ENCODE measurements around the gene CER1.
"Not testable (repeated sequence)": the region's sequence is repeated elsewhere in the genome, so short reads cannot be mapped to it uniquely, and the experiment has no call there.

The CER1 gene

GRCh38 chr9:14687042-14687719 lies 35.4 kb downstream of the CER1 start:
- no peak overlapping the region for H3K4me3 ChIP-seq (ENCODE audit: insufficient read depth, low read length, poor library complexity, severe bottlenecking)
- no peaks in the 10 kb centered on the region for H4K20me1 ChIP-seq (ENCODE audit: low read depth, low read length)
- H2AFZ ChIP-seq (ENCODE audit: low read depth, low read length, severe bottlenecking), result no peak overlapping the region
- no peak overlapping the region for H3K27ac ChIP-seq (ENCODE audit: low read depth, low read length)
- no peaks in the 10 kb centered on the region for H3F3A ChIP-seq (ENCODE audit: insufficient read depth)
- H3K79me2 ChIP-seq (ENCODE audit: insufficient read depth, low read length), result no peaks in the 10 kb centered on the region
- no peaks in the 10 kb centered on the region for H3K9me2 ChIP-seq (replicated peaks; ENCODE audit: insufficient read depth, low read length)
- H3K9me3 ChIP-seq (ENCODE audit: insufficient read depth, low read length), result no peaks in the 10 kb centered on the region
- H3K36me3 ChIP-seq (ENCODE audit: low read length), result no peaks in the 10 kb centered on the region
- H3K4me2 ChIP-seq (ENCODE audit: low read depth, low read length, poor library complexity, severe bottlenecking), result no peak overlapping the region
- TF ChIP-seq CTCF (IDR thresholded peaks at IDR 0.05; ENCODE audit: insufficient read depth, low read length, poor library complexity, severe bottlenecking) (no peak), EZH2phosphoT487 (conservative IDR thresholded peaks at IDR 0.05; ENCODE audit: low read length) (no peak)
- no peak overlapping the region for H3K9ac ChIP-seq (ENCODE audit: low read length)
- H3K27me3 ChIP-seq (ENCODE audit: low read length), result no peaks in the 10 kb centered on the region

DNA sequence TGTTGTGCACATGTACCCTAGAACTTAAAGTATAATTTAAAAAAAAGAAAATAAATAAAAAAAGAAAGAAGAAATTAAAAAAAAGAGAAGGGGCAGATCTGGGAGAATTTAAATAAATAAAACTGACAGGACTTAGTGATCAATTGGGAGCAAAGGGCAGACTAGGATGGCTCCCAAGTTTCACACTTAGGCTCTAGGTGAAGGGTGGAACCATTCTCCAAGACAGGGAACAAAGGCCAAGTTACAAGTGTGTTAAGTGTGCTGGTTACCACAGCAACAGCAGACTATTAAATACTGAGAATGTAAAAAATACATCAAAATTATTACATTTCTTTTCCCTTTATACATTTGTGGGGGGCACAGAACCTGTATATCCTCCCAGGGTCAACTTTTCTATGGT lies 36.4 kb downstream of the CER1 start:
- Histone ChIP-seq H3K4me3 (ENCODE audit: insufficient read depth, low read length, poor library complexity, severe bottlenecking) (no peak overlapping the region), H3K9ac (ENCODE audit: low read length) (no peak overlapping the region), H3K4me2 (ENCODE audit: low read depth, low read length, poor library complexity, severe bottlenecking) (no peak overlapping the region), H3K27ac (ENCODE audit: low read depth, low read length) (no peak overlapping the region), H3K27me3 (ENCODE audit: low read length) (no peaks in the 10 kb centered on the region), H3K9me3 (ENCODE audit: insufficient read depth, low read length) (no peaks in the 10 kb centered on the region), H2AFZ (ENCODE audit: low read depth, low read length, severe bottlenecking) (no peak overlapping the region), H3K36me3 (ENCODE audit: low read length) (no peaks in the 10 kb centered on the region), H3K9me2 (replicated peaks; ENCODE audit: insufficient read depth, low read length) (no peaks in the 10 kb centered on the region), H3F3A (ENCODE audit: insufficient read depth) (no peaks in the 10 kb centered on the region), H3K79me2 (ENCODE audit: insufficient read depth, low read length) (no peaks in the 10 kb centered on the region), H4K20me1 (ENCODE audit: low read depth, low read length) (no peaks in the 10 kb centered on the region)
- TF ChIP-seq CTCF (IDR thresholded peaks at IDR 0.05; ENCODE audit: insufficient read depth, low read length, poor library complexity, severe bottlenecking) (no peak), EZH2phosphoT487 (conservative IDR thresholded peaks at IDR 0.05; ENCODE audit: low read length) (no peak)

DNA sequence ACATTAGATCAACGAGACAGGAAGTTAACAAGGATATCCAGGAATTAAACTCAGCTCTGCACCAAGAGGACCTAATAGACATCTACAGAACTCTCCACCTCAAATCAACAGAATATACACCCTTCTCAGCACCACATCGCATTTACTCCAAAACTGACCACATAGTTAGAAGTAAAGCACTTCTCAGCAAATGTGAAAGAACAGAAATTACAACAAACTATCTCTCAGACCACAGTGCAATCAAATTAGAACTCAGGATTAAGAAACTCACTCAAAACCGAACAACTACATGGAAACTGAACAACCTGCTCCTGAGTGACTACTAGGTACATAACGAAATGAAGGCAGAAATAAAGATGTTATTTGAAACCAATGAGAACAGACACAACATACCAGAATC lies 39.9 kb downstream of the CER1 start:
- not testable (repeated sequence) for H3K36me3 ChIP-seq (ENCODE audit: low read length); H2AFZ ChIP-seq (ENCODE audit: low read depth, low read length, severe bottlenecking); H4K20me1 ChIP-seq (ENCODE audit: low read depth, low read length); H3F3A ChIP-seq (ENCODE audit: insufficient read depth); H3K4me2 ChIP-seq (ENCODE audit: low read depth, low read length, poor library complexity, severe bottlenecking); H3K27me3 ChIP-seq (ENCODE audit: low read length); H3K27ac ChIP-seq (ENCODE audit: low read depth, low read length); H3K9me2 ChIP-seq (replicated peaks; ENCODE audit: insufficient read depth, low read length); H3K4me3 ChIP-seq (ENCODE audit: insufficient read depth, low read length, poor library complexity, severe bottlenecking); H3K9ac ChIP-seq (ENCODE audit: low read length); H3K9me3 ChIP-seq (ENCODE audit: insufficient read depth, low read length); H3K79me2 ChIP-seq (ENCODE audit: insufficient read depth, low read length)

- TF ChIP-seq CTCF (IDR thresholded peaks at IDR 0.05; ENCODE audit: insufficient read depth, low read length, poor library complexity, severe bottlenecking) (no peak), EZH2phosphoT487 (conservative IDR thresholded peaks at IDR 0.05; ENCODE audit: low read length) (no peak)
- Histone ChIP-seq H3K79me2 (ENCODE audit: insufficient read depth, low read length) (no peaks in the 10 kb centered on the region), H3K4me2 (ENCODE audit: low read depth, low read length, poor library complexity, severe bottlenecking) (no peak overlapping the region), H3K27me3 (ENCODE audit: low read length) (no peaks in the 10 kb centered on the region), H3K9ac (ENCODE audit: low read length) (no peak overlapping the region), H3K4me3 (ENCODE audit: insufficient read depth, low read length, poor library complexity, severe bottlenecking) (no peak overlapping the region), H2AFZ (ENCODE audit: low read depth, low read length, severe bottlenecking) (no peak overlapping the region), H3K36me3 (ENCODE audit: low read length) (no peaks in the 10 kb centered on the region; the same call in 1 of the 2 replicates), H4K20me1 (ENCODE audit: low read depth, low read length) (no peaks in the 10 kb centered on the region), H3F3A (ENCODE audit: insufficient read depth) (no peaks in the 10 kb centered on the region; the same call in 1 of the 2 replicates), H3K27ac (ENCODE audit: low read depth, low read length) (no peak overlapping the region), H3K9me2 (replicated peaks; ENCODE audit: insufficient read depth, low read length) (no peaks in the 10 kb centered on the region), H3K9me3 (ENCODE audit: insufficient read depth, low read length) (no peaks in the 10 kb centered on the region)
Measured at GRCh38 chr9:14678776-14679175, 43.8 kb downstream of the CER1 start.
